HFF-Myc (cell line): ENCODE measurements around the gene MYOZ3.
A peak's percentile ranks its signal among the peaks of the same experiment; 100 is the strongest.

Experiments
- DNase-seq: peaks from one replicate; pipeline ENCODE4 v3.0.0-alpha.2; 2011; ENCODE audit warnings: low read depth; ENCODE audit errors: extremely low read depth
- H3K4me3 ChIP-seq: replicated peaks from 2 replicates; pipeline ENCODE4 v1.5.1; 2011; ENCODE audit warnings: low read depth, mild to moderate bottlenecking, control low read depth, low read length
- TF ChIP-seq, protein P1 (sequence below): IDR thresholded peaks from 2 replicates; pipeline ENCODE4 v1.5.1; 2012; ENCODE audit warnings: mild to moderate bottlenecking, low read depth, low read length, control low read depth; ENCODE audit errors: missing control alignments

The MYOZ3 gene

DNA sequence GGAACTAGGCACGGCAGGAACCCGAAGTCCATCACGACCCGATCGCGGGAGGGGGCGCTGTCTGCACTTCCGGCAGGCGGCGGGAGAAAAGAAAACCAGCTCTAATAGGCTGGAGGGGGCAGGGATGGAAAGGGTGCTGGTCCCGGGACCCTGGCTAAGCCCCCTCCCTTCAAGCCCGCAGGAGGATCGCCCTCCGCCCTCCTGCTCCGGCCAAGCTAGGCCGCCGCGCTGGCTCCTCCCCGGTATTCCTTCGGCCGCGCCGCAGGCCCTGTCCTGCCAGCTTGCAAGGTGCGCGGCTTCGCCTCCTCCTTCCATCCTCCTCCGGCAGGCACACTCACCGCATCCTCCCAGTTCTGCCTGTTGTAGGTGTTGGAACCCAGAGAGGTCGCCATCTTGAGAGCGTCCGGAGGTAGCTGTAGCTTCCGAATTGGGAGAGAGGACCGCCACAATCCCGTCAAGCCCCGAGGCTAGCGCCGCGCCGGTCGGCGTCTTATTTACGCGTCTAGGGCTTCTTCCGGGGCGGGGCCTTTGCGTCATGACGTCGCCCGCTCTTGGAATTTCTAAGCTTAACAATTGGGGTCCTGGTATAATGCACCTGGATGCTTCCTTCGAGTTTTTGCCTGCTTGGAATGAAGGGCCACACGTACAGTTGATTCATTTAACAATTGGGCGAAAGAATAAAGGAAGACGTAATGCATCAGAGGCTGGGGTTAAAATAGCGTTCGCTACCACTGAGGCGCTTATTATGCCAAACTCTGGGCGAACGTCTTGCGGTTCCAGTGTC is 39.7 kb downstream of the MYOZ3 start, which contains the start of gene RBM22:
Gene RBM22 (minus strand): TSS at position 469 of the 784 bp plus-strand sequence. CDS start 77 bp downstream, at position 392.
- peak within 1 kb of the TSS; percentile 92 for H3K4me3 ChIP-seq
- peak; percentile 59 for DNase-seq
- TF ChIP-seq, protein P1, sequence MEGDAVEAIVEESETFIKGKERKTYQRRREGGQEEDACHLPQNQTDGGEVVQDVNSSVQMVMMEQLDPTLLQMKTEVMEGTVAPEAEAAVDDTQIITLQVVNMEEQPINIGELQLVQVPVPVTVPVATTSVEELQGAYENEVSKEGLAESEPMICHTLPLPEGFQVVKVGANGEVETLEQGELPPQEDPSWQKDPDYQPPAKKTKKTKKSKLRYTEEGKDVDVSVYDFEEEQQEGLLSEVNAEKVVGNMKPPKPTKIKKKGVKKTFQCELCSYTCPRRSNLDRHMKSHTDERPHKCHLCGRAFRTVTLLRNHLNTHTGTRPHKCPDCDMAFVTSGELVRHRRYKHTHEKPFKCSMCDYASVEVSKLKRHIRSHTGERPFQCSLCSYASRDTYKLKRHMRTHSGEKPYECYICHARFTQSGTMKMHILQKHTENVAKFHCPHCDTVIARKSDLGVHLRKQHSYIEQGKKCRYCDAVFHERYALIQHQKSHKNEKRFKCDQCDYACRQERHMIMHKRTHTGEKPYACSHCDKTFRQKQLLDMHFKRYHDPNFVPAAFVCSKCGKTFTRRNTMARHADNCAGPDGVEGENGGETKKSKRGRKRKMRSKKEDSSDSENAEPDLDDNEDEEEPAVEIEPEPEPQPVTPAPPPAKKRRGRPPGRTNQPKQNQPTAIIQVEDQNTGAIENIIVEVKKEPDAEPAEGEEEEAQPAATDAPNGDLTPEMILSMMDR = peak; percentile 54

DNA sequence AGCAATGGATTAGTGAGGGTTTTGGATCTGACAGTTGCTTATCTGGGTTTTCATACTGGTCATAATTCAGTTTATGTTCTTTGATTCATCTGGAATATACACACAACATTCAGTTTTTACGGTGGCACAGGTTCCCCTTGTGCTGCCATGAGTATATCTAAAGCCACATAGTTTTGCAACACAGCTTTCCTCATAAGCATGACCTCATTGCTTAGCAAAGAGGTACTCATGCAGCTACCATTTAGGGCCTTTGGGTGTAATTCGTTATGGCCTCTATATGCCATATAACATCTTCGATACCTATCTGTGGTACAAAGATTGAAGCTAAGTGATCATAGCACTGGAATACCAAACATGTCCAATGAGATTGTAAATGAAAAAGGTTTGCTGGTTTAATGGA is 42.7 kb downstream of the MYOZ3 start:
- DNase-seq = no peak
- TF ChIP-seq, protein P1 = no peak
- no peak overlapping the region for H3K4me3 ChIP-seq

DNA sequence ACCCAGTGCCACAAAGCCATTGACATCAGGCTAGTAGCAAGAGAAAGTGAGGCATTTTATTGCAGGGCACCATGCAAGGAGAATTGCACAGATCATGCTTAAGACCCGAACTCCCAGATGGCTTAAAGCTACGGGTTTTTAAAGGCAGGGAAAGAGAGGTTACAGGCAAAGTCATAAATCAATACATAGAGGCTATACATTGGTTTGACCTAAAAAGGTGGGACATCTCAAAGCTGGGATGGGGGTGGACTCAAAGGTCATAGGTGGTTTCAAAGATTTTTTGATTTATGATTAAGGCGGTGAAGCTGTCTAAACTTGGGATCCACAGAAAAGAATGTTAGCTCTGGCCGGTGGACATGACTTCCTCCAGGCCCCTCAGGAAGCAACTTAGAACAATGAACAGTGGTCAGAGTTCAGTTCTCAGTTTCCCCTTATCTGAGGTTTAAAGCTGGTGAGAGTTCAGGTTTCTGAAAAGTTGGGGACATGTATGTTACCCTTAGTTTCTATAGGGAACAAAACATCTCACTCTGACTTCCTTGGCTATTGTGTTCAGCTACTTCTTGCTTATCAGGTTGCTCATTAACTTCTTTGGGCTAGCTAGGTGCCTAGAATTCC is 45.8 kb downstream of the MYOZ3 start:
- H3K4me3 ChIP-seq = no peak overlapping the region
- no peak for DNase-seq
- TF ChIP-seq, protein P1 = no peak

DNA sequence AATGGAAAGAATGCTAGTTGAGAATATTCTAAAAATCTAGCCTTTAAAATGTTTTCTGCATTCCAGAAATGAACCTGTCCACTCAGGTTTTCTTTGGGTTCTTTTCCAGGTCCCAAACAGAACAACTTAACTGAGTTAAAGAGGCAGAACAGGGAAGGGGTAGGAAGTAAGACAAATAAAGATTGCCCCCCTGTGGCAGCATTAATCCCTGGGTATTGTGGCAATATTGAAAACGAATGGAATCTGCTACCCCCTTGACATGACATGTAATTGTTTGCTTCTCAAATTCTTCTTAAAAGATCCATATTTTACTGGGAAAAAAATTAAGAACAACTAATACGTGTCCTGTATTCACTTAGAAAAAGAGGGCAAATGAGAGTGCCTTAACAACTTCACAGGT is 49.1 kb downstream of the MYOZ3 start:
- no peak overlapping the region for H3K4me3 ChIP-seq
- TF ChIP-seq, protein P1 = no peak
- no peak for DNase-seq

DNA sequence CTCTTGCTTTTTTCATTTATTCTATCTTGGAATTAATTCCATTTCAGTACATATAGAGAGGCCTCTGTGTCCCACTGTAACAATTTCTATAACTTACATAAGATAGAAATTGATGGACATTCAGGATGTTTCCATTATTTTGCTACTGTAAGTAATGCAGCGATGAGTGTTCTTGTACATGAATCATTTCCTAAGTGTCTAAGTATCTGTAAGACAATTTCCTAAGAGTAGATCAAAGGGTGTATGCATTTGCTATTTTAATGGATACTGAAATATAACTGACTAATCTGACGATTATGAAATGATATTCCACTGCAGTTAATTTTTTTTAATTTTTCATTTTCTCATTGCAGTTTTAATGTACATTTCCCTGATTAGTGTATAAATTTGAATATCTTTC is 62.8 kb downstream of the MYOZ3 start:
- TF ChIP-seq, protein P1 = no peak
- no peak overlapping the region for H3K4me3 ChIP-seq
- no peak for DNase-seq
